Renal pelvis (tissue), 4 donors: Measurements from ENCODE around the gene RCAN1. TPM values are rescaled to one million over a fixed set of nuclear protein-coding genes. Genes with fewer than 3 reads are reported as not detected.
"Not testable (repeated sequence)": the region's sequence is repeated elsewhere in the genome, so short reads cannot be mapped to it uniquely, and the experiment has no call there.

ENCODE experiments used
- DNase-seq: peaks from one replicate; pipeline ENCODE4 v3.0.0-alpha.2; 2013
- polyA plus RNA-seq, 3 donors: library from polyadenylated mRNA; unstranded; fragments of 120-200 nt; gene quantifications; one replicate each; pipeline ENCODE4 v1.2.1, GENCODE V29; 2013; ENCODE audit not compliant: insufficient read length in 3 of 3

Gene RCAN1
- polyA plus RNA-seq, 3 donors, result 29.7 to 34.2 (median 30.4) TPM

GRCh38 chr21:34519694-34520093 lies 95.2 kb downstream of the RCAN1 start:
- DNase-seq, result no peak

- no peak for DNase-seq
Observed at GRCh38 chr21:34519016-34519415, 95.9 kb downstream of the RCAN1 start.

GRCh38 chr21:34518301-34518700 lies 96.6 kb downstream of the RCAN1 start:
- no peak for DNase-seq

- DNase-seq, result no peak
Observed at GRCh38 chr21:34517491-34518245, 97.2 kb downstream of the RCAN1 start.

GRCh38 chr21:34517039-34517438 lies 97.9 kb downstream of the RCAN1 start:
- no peak for DNase-seq

GRCh38 chr21:34514576-34515115 lies 100.3 kb downstream of the RCAN1 start:
- DNase-seq, result no peak

GRCh38 chr21:34513129-34513675 lies 101.7 kb downstream of the RCAN1 start:
- no peak for DNase-seq

GRCh38 chr21:34511787-34512455 lies 103.0 kb downstream of the RCAN1 start, which contains the start of gene KCNE1:
TSS of gene KCNE1 (minus strand) at chr21:34512210. CDS start at chr21:34449634, 62,576 bp downstream.
- DNase-seq, result no peak

- DNase-seq, result no peak
Observed at GRCh38 chr21:34511181-34511580, 103.7 kb downstream of the RCAN1 start.

GRCh38 chr21:34510148-34511142 lies 104.5 kb downstream of the RCAN1 start:
- DNase-seq, result no peak

GRCh38 chr21:34509151-34509550 lies 105.8 kb downstream of the RCAN1 start:
- DNase-seq, result no peak

GRCh38 chr21:34504595-34504994 lies 110.3 kb downstream of the RCAN1 start:
- no peak for DNase-seq

- DNase-seq, result no peak
Observed at GRCh38 chr21:34502480-34503106, 112.3 kb downstream of the RCAN1 start.

- no peak for DNase-seq
Observed at GRCh38 chr21:34501716-34502115, 113.2 kb downstream of the RCAN1 start.

- no peak for DNase-seq
Observed at GRCh38 chr21:34500191-34500590, 114.7 kb downstream of the RCAN1 start.

GRCh38 chr21:34499116-34499515 lies 115.8 kb downstream of the RCAN1 start:
- no peak for DNase-seq

- no peak for DNase-seq
Observed at GRCh38 chr21:34498623-34499022, 116.3 kb downstream of the RCAN1 start.

GRCh38 chr21:34483854-34484253 lies 131.1 kb downstream of the RCAN1 start:
- DNase-seq, result not testable (repeated sequence)

- DNase-seq, result not testable (repeated sequence)
Observed at GRCh38 chr21:34483435-34483834, 131.5 kb downstream of the RCAN1 start.

- DNase-seq, result not testable (repeated sequence)
Observed at GRCh38 chr21:34467333-34467732, 147.6 kb downstream of the RCAN1 start.
